ENCODE data around the gene PTPN12.

GRCh38 chr7:77548206-77548605 is 11.1 kb downstream of the PTPN12 start:
- TF ChIP-seq MXI1 (IDR thresholded peaks at IDR 0.05; ENCODE audit: borderline replicate concordance, low read depth, low read length) (no peak), CTCF (conservative IDR thresholded peaks at IDR 0.05; ENCODE audit: low read depth, low read length) (no peak), POLR2A (IDR thresholded peaks at IDR 0.05; ENCODE audit: low read depth, low read length) (no peak), RFX5 (IDR thresholded peaks at IDR 0.05; ENCODE audit: low read depth, low read length) (no peak), FOS (IDR thresholded peaks at IDR 0.05; ENCODE audit: low read depth, low read length) (no peak), MAFK (IDR thresholded peaks at IDR 0.05; ENCODE audit: low read depth, low read length) (no peak), NFE2L2 (IDR thresholded peaks at IDR 0.05; ENCODE audit: low read depth, low read length) (no peak), ELK1 (IDR thresholded peaks at IDR 0.05; ENCODE audit: borderline replicate concordance, low read depth, low read length) (no peak), BHLHE40 (IDR thresholded peaks at IDR 0.05; ENCODE audit: low read depth, low read length) (no peak), USF2 (IDR thresholded peaks at IDR 0.05; ENCODE audit: low read depth, low read length) (no peak)

Measured in IMR-90 (cell line).